Peyer's patch (tissue), 4 donors: Measurements from ENCODE around the gene ALDH3B1. TPM values are rescaled to one million over a fixed set of nuclear protein-coding genes. Genes with fewer than 3 reads are reported as not detected.
A peak's percentile ranks its signal among the peaks of the same experiment; 100 is the strongest.
"Not testable (repeated sequence)": the region's sequence is repeated elsewhere in the genome, so short reads cannot be mapped to it uniquely, and the experiment has no call there.

Experiments used
- DNase-seq, 3 donors: peaks; one replicate each; pipeline ENCODE4 v3.0.0-alpha.2; 2017 to 2019
- H3K27ac ChIP-seq, 4 donors: fragments of 200-600 bp; sonication (generic); one replicate each; pipeline ENCODE4 v1.5.1; 2016 to 2019
- H3K27me3 ChIP-seq, 2 donors: fragments of 200-600 bp; sonication (generic); one replicate each; pipeline ENCODE4 v1.5.1; 2019
- H3K36me3 ChIP-seq, 3 donors: fragments of 200-600 bp; sonication (generic); one replicate each; pipeline ENCODE4 v1.5.1; 2016 to 2019
- H3K4me1 ChIP-seq, 4 donors: fragments of 200-600 bp; sonication (generic); one replicate each; pipeline ENCODE4 v1.5.1; 2016 to 2019
- H3K4me3 ChIP-seq, 4 donors: fragments of 200-600 bp; sonication (generic); 1 replicate in 3 of 4; 2 replicates in 1 of 4; pipeline ENCODE4 v1.5.1; 2016 to 2019; ENCODE audit warnings: mild to moderate bottlenecking in 1 of 4
- H3K9me3 ChIP-seq, 4 donors: fragments of 200-600 bp; sonication (generic); one replicate each; pipeline ENCODE4 v1.5.1; 2016 to 2019; ENCODE audit warnings: mild to moderate bottlenecking in 1 of 4
- CTCF ChIP-seq, 6 experiments: fragments of 450-650 bp in 4 of 6; fragments of 200-600 bp in 2 of 6; sonication (generic) in 1 of 6; IDR thresholded peaks; one replicate each; pipeline ENCODE4 v1.5.1; 2017 to 2019; ENCODE audit warnings: antibody characterized with exemption in 6 of 6, mild to moderate bottlenecking in 3 of 6, moderate library complexity in 1 of 6
- POLR2A ChIP-seq, 2 donors: fragments of 450-650 bp; IDR thresholded peaks; one replicate each; pipeline ENCODE4 v1.5.1; 2017; ENCODE audit warnings: antibody characterized with exemption in 2 of 2, mild to moderate bottlenecking in 2 of 2, moderate library complexity in 2 of 2
- total RNA-seq, 4 donors: library from RNA; depleted of rRNA; stranded (reverse); fragments of >200 nt; gene quantifications; one replicate each; pipeline ENCODE4 v1.1.0, GENCODE V29; 2016

ALDH3B1 gene
- total RNA-seq, 4 donors from 2014 or later, result 14.9 to 53.5 (median 37.0) TPM

- H3K27me3 ChIP-seq, result no peaks in the 10 kb centered on the region
- no peaks in the 10 kb centered on the region for H3K4me1 ChIP-seq
- H3K9me3 ChIP-seq, result no peaks in the 10 kb centered on the region
- H3K36me3 ChIP-seq, result no peaks in the 10 kb centered on the region
- H3K27ac ChIP-seq, result no peak overlapping the region
- H3K4me3 ChIP-seq, result no peak overlapping the region
- TF ChIP-seq CTCF (IDR thresholded peaks at IDR 0.05), result no peak
- no peak for TF ChIP-seq POLR2A (IDR thresholded peaks at IDR 0.05)
- DNase-seq, result no peak
These were observed 26.2 kb upstream of the ALDH3B1 start for GRCh38 chr11:67983951-67984350.

GRCh38 chr11:67985302-67985701, 24.8 kb upstream of the ALDH3B1 start:
- H3K36me3 ChIP-seq, H3K9me3 ChIP-seq, H3K4me1 ChIP-seq, H3K27me3 ChIP-seq, H3K27ac ChIP-seq, H3K4me3 ChIP-seq, DNase-seq: not testable (repeated sequence)

GRCh38 chr11:67990546-67991346, 19.4 kb upstream of the ALDH3B1 start:
- H3K9me3 ChIP-seq, H3K4me1 ChIP-seq, H3K27me3 ChIP-seq, H3K36me3 ChIP-seq, H3K27ac ChIP-seq, H3K4me3 ChIP-seq: not testable (repeated sequence)
- peak in 1 of 3 donors; percentile 47 for DNase-seq

- Histone ChIP-seq H3K4me3 (peak overlapping the region in 1 of 4 donors; percentile 28), H3K4me1 (peaks cover 0 to 15% (median 3%) of the 10 kb centered on the region in 4 donors)
- peak in 1 of 3 donors; percentile 46 for DNase-seq
- H3K36me3 ChIP-seq, H3K27me3 ChIP-seq, H3K9me3 ChIP-seq, H3K27ac ChIP-seq: not testable (repeated sequence)
These were observed 18.6 kb upstream of the ALDH3B1 start for GRCh38 chr11:67991347-67992121.

- H3K4me3 ChIP-seq, H3K36me3 ChIP-seq, H3K9me3 ChIP-seq, H3K27me3 ChIP-seq: not testable (repeated sequence)
- peak overlapping the region in 1 of 4 donors; percentile 38 for H3K27ac ChIP-seq
- DNase-seq, result peak; percentile 65 to 89 (median 79)
- peak; percentile 57 to 88 (median 70) for TF ChIP-seq CTCF (IDR thresholded peaks at IDR 0.05)
- peaks cover 0 to 28% (median 20%) of the 10 kb centered on the region in 4 donors for H3K4me1 ChIP-seq
These were observed 16.3 kb upstream of the ALDH3B1 start for GRCh38 chr11:67993821-67994220.

GRCh38 chr11:67994387-67994786, 15.7 kb upstream of the ALDH3B1 start:
- H3K9me3 ChIP-seq, H3K4me3 ChIP-seq, H3K36me3 ChIP-seq, H3K27me3 ChIP-seq: not testable (repeated sequence)
- Histone ChIP-seq H3K27ac (peak overlapping the region in 1 of 4 donors; percentile 38), H3K4me1 (peaks cover 0 to 31% (median 20%) of the 10 kb centered on the region in 4 donors)
- peak in 1 of 3 donors; percentile 37 for DNase-seq

- not testable (repeated sequence) for H3K27me3 ChIP-seq, H3K27ac ChIP-seq, H3K9me3 ChIP-seq, H3K4me3 ChIP-seq, H3K36me3 ChIP-seq
- peaks cover 0 to 36% (median 22%) of the 10 kb centered on the region in 4 donors for H3K4me1 ChIP-seq
- DNase-seq, result peak in 1 of 3 donors; percentile 42
These were observed 15.0 kb upstream of the ALDH3B1 start for GRCh38 chr11:67995129-67995528.

GRCh38 chr11:67995579-67995978, 14.5 kb upstream of the ALDH3B1 start:
- not testable (repeated sequence) for H3K9me3 ChIP-seq, H3K27me3 ChIP-seq, H3K4me3 ChIP-seq, H3K36me3 ChIP-seq, H3K27ac ChIP-seq
- peak in 2 of 3 donors; percentile 11 to 36 for DNase-seq
- H3K4me1 ChIP-seq, result peaks cover 0 to 37% (median 22%) of the 10 kb centered on the region in 4 donors
